NCI-H1105 (cell line): ENCODE measurements around the gene PLIN3.
"Not testable (repeated sequence)": the region's sequence is repeated elsewhere in the genome, so short reads cannot be mapped to it uniquely, and the experiment has no call there.

Source experiments
- DNase-seq: peaks from one replicate; lab custom pipeline; 2025; lab: John Stamatoyannopoulos, UW

PLIN3 gene

DNA sequence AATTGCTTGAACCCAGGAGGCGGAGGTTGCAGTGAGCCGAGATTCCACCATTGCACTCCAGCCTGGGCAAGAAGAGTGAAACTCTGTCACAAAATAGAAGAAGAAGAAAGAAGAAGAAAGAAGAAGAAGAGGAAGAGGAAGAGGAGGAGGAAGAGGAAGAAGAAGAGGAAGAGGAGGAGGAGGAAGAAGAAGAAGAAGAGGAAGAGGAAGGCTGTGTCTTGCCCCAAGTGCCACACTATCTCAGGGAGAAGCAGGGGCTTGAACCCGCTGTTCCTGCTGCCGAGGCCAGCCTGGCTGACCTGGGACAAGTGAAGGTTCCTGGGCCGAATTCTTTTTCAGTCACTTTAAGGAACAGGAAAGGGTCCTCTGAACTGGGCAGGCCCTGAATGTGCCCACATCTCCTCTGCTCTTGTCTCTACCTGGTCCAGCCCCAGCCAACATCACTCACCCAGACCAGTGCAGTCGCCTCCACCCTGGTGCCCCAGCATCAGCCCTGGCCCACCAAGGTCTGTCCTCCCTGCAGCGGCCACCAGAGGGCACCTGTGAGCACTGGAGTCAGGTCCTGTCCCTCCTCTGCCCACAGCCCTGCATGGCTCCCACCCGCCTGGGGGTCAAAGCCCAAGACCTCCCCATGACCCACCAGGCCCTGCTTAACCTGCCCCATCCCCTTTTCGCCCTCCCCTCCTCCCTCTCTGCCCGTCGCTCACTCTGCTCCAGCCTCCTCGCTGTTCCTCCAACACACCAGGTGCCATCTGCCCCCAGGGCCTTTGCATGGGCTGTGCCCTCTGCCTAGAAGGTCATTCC, 55.9 kb downstream of the PLIN3 start:
- no peak for DNase-seq

- DNase-seq = no peak
These were observed 60.3 kb downstream of the PLIN3 start for GRCh38 chr19:4807188-4807587.

DNA sequence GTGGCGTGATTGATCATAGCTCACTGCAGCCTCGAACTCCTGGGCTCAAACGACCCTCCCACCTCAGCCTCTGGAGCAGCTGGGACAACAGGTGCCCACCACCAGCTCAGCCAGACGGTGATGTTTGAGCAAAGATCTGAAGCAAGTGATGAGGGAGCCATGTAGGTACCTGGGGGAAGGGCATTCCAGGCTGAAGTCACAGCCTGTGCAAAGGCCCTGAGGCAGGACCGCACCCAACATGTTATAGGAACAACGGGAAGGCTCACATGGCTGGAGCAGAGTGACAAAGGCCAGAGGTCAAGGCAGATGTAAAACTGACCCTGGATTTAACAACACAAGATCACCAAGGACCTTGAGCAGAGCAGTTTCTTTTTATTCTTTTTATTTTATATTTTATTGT, 61.1 kb downstream of the PLIN3 start:
- no peak for DNase-seq

- not testable (repeated sequence) for DNase-seq
These were observed 62.3 kb downstream of the PLIN3 start for GRCh38 chr19:4805140-4805539.

GRCh38 chr19:4803736-4804695, 63.5 kb downstream of the PLIN3 start:
- peak; percentile 42 for DNase-seq

- DNase-seq = no peak
These were observed 64.8 kb downstream of the PLIN3 start for GRCh38 chr19:4802711-4803110.

DNA sequence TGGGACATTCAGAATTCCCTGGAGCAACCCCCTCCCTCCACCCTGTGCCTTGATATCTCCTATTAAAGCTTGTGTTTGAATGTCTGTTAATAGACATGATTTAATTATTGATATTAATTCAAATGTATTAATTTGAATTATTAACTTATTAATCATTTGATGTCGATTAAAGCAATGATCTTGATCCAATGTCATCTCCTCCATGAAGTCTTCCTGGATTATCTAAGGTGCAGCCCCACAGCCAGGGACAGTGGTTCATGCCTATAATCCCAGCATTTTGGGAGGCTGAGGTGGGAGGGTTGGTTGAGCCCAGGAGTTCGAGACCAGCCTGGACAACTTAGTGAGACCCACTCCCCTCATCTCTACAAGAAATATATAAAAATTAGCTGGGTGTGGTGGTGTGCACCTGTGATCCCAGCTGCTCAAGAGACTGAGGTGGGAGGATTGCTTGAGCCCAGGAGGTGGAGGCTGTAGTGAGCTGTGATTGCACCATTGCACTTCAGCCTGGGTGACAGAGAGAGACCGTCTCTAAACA, 66.3 kb downstream of the PLIN3 start:
- no peak for DNase-seq

- DNase-seq = no peak
These were observed 66.8 kb downstream of the PLIN3 start for GRCh38 chr19:4800591-4801081.

GRCh38 chr19:4795400-4795799, 72.1 kb downstream of the PLIN3 start:
- DNase-seq = no peak

- no peak for DNase-seq
These were observed 72.5 kb downstream of the PLIN3 start for GRCh38 chr19:4794971-4795370.

GRCh38 chr19:4793278-4793677, 74.2 kb downstream of the PLIN3 start:
- not testable (repeated sequence) for DNase-seq

GRCh38 chr19:4792866-4793195, 74.6 kb downstream of the PLIN3 start:
- not testable (repeated sequence) for DNase-seq

- DNase-seq = not testable (repeated sequence)
These were observed 75.2 kb downstream of the PLIN3 start for GRCh38 chr19:4792019-4792865.

DNA sequence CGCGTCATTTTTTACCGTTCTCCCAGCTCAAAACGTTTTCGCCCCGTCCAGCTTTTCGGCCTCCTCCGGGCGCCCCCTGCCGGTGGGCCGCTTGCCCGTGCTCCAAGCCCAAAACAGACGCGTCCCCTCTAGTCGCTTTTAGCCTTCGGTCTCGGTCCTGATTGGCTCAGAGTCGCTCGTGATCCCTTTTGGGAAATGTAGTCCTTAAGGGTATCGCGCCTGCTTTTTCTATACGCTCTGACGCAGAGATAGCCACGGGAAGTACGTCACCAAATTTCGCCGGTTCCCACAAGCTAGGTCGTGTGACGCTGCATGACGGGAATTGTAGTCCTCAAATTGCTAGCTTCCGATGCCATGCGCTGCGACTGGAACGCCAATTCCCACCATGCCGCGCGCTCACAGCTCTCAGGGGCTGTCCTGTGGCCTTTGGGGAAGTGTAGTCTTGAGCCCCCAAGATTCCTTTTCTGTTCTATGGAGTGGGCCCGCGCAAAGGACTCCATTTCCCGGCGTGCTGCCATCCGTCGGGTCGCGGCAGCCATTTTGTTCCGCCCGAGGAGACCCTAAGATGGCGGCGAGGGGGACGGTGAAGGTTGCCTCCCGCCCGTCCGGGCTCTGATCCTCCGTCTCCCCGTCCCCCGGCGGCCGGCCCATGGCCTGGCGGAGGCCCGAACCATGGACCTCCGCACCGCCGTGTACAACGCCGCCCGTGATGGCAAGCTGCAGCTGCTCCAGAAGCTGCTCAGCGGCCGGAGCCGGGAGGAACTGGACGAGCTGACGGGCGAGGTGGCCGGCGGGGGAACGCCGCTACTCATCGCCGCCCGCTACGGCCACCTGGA, 76.1 kb downstream of the PLIN3 start, which contains the start of gene FEM1A:
FEM1A (plus strand) TSS at position 552 of the 836 bp plus-strand sequence; CDS start at position 673, 121 bp downstream.
- peak; percentile 100 for DNase-seq
